Stromal cell of bone marrow (primary cell): ENCODE measurements around the gene GALNT8.
"Not testable (repeated sequence)": the region's sequence is repeated elsewhere in the genome, so short reads cannot be mapped to it uniquely, and the experiment has no call there.

ENCODE experiments used
- DNase-seq: peaks from one replicate; pipeline ENCODE4 v3.0.0-alpha.2; 2012; ENCODE audit warnings: low read depth

Gene GALNT8

GRCh38 chr12:4745249-4745648 is 25.0 kb downstream of the GALNT8 start:
- DNase-seq, result no peak

- not testable (repeated sequence) for DNase-seq
Measured at GRCh38 chr12:4751654-4752053, 31.5 kb downstream of the GALNT8 start.

- DNase-seq, result no peak
Measured at GRCh38 chr12:4762773-4763172, 42.6 kb downstream of the GALNT8 start.

- DNase-seq, result no peak
Measured at GRCh38 chr12:4763549-4763948, 43.3 kb downstream of the GALNT8 start.

- DNase-seq, result no peak
Measured at GRCh38 chr12:4766445-4766844, 46.2 kb downstream of the GALNT8 start.

- no peak for DNase-seq
Measured at GRCh38 chr12:4767186-4767585, 47.0 kb downstream of the GALNT8 start.

GRCh38 chr12:4768341-4768740 is 48.1 kb downstream of the GALNT8 start:
- DNase-seq, result no peak

GRCh38 chr12:4769073-4769472 is 48.9 kb downstream of the GALNT8 start:
- no peak for DNase-seq

- no peak for DNase-seq
Measured at GRCh38 chr12:4771172-4771959, 51.2 kb downstream of the GALNT8 start.

- no peak for DNase-seq
Measured at GRCh38 chr12:4771960-4772566, 51.9 kb downstream of the GALNT8 start.

GRCh38 chr12:4775936-4776335 is 55.7 kb downstream of the GALNT8 start:
- no peak for DNase-seq

GRCh38 chr12:4779749-4780148 is 59.5 kb downstream of the GALNT8 start:
- no peak for DNase-seq

- DNase-seq, result no peak
Measured at GRCh38 chr12:4780641-4781611, 60.7 kb downstream of the GALNT8 start.

- DNase-seq, result no peak
Measured at GRCh38 chr12:4784404-4785054, 64.3 kb downstream of the GALNT8 start.

- no peak for DNase-seq
Measured at GRCh38 chr12:4786795-4787194, 66.6 kb downstream of the GALNT8 start.

GRCh38 chr12:4787965-4788364 is 67.8 kb downstream of the GALNT8 start:
- no peak for DNase-seq

GRCh38 chr12:4789776-4790175 is 69.6 kb downstream of the GALNT8 start:
- DNase-seq, result no peak

- DNase-seq, result no peak
Measured at GRCh38 chr12:4791497-4791896, 71.3 kb downstream of the GALNT8 start.

GRCh38 chr12:4794491-4794890 is 74.3 kb downstream of the GALNT8 start:
- no peak for DNase-seq

- no peak for DNase-seq
Measured at GRCh38 chr12:4796216-4796615, 76.0 kb downstream of the GALNT8 start.

GRCh38 chr12:4796694-4797482 is 76.7 kb downstream of the GALNT8 start:
- DNase-seq, result no peak
